GM12872 (cell line): ENCODE measurements around the gene GDPD1.

Experiments used
- CTCF ChIP-seq: IDR thresholded peaks from 3 replicates; pipeline ENCODE4 v1.5.1; 2011; ENCODE audit warnings: low read depth, mild to moderate bottlenecking, low read length, moderate library complexity; ENCODE audit not compliant: insufficient read depth

GDPD1 gene

GRCh38 chr17:59257101-59257500 lies 36.8 kb downstream of the GDPD1 start:
- TF ChIP-seq CTCF: no peak

- TF ChIP-seq CTCF: no peak
These were observed 40.4 kb downstream of the GDPD1 start for GRCh38 chr17:59260722-59261121.

DNA sequence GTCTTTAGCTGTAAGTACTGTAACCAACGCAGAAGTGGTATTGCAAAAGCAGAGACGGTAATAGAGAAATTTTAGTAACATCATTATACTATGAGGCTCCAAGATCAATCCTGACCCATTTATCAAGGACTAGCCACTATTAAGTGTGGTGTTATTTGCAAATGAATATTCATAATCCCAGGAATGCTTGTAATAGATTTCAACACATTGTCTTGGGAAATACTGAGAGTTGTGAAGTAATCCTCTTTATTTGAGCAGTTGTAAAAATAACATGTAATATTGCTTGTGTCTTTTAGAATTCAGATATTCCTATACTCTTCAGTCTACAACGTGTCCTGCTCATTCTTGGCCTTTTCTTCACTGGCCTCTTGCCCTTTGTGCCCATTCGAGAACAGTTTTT lies 46.4 kb downstream of the GDPD1 start:
- no peak for TF ChIP-seq CTCF

DNA sequence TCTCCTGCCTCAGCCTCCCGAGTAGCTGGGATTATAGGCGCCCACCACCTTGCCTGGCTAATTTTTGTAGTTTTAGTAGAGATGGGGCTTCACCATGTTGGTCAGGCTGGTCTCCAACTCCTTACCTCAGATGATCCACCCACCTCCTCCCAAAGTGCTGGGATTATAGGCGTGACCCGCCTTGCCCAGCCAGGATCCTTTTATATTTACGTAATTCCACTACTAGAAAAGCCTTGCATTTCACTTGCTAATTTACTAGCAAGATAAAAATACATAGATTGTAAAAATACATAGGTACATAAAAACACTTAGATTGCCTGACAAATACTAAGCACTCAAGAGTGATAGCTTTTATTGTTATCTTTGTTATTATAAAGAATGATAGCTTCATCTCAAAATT lies 47.5 kb downstream of the GDPD1 start:
- TF ChIP-seq CTCF: no peak

DNA sequence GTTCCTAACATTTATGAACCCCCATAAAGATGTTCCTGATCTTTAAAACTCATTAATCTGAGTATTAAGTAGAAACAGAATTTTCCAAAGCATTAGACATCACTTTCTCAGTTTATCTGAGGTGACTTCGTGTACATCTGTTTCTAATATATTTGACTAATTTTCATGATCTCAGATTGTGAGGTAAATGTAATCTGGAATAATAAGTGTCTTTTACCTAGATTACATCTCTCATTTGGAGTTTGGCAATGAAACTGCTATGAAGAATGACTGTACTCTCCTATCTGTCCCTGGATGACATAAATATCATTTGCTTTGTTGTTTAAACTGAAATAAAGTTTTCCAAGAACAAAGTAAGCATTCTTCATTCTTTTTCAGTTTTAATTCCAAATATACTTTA lies 55.3 kb downstream of the GDPD1 start:
- TF ChIP-seq CTCF: no peak

DNA sequence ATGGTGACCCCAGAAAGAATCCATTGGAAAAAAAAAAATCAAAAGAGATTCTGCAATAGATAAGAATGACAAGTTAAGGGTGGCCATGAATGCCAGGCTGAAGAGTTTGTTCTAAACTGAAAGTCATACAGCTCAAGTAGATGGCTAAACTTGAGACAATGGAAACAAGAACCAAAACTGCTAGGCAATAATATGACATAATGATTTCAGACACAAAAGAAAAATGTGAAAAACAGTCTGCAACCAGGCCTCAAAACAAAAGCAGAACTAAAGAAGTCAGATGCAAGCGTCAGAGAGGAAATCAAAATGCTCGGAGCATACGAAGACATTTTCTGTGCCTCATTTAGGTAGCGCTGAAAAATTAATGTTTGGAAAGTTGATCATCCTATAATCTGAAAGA lies 56.7 kb downstream of the GDPD1 start:
- TF ChIP-seq CTCF: no peak

- no peak for TF ChIP-seq CTCF
These were observed 58.1 kb downstream of the GDPD1 start for GRCh38 chr17:59278406-59278805.

GRCh38 chr17:59284317-59284716 lies 64.0 kb downstream of the GDPD1 start:
- TF ChIP-seq CTCF: no peak
